ENCODE data around the gene GTPBP1. TPM values are rescaled to one million over a fixed set of nuclear protein-coding genes. Genes with fewer than 3 reads are reported as not detected.

The GTPBP1 gene
- total and polyA plus RNA-seq, 2 of the 4 experiments (the other 2 are of a cell fraction) = 12.4 to 29.5 TPM

DNA sequence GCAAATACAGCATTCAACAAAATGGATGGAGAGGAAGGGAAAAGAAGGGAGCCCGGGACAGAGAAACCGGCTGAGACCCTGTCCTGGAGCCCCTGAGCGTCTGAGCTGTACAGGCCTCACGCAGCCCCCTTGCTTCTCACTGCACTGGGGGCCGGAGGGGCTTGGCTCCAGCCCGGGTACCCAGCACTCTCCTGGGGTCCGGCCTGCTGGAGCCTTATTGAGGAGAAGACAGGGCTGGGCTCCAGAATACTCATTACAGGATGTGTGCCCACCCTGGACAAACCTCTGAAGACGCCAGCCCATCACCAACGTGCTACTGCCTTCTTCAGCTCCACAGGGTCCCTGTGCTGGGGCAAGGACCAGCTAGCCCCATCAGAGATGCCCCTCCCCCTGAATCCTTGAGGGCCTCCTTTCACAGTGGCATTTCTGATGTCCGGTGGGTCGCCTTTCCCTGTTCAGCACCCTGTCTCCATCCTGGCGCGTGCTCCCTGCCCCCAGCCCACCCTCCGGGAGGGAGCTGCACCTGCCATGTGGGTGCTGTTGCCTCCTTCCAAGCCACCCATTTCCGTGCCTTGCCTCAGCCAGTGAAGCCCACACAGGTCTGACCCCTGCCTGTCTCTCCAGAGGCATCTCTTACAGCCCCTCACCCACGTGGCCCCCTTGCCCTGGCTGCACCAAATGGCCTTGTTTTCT is 64.7 kb downstream of the GTPBP1 start:
- POLR2A ChIA-PET (ENCODE audit: unreplicated experiment) = no interaction called here
- no peaks in the 10 kb centered on the region for H3K9me1 ChIP-seq (ENCODE audit: insufficient read depth, low read length)
- CTCF ChIA-PET = no interaction called here
- no peak for DNase-seq
- no peaks in the 10 kb centered on the region for H3K4me1 ChIP-seq (ENCODE audit: control insufficient read depth, insufficient read depth, low read length)
- H2BK20ac ChIP-seq (ENCODE audit: low read depth, low read length) = no peak overlapping the region
- no peak overlapping the region for H2BK120ac ChIP-seq (ENCODE audit: low read depth, low read length)
- no peaks in the 10 kb centered on the region for H3K79me1 ChIP-seq (ENCODE audit: low read depth in 1 of 2, low read length in 2 of 2)
- H3K56ac ChIP-seq (ENCODE audit: extremely low read depth, insufficient read depth, low read length) = no peak overlapping the region
- H4K20me1 ChIP-seq (ENCODE audit: insufficient read depth, low read length) = no peaks in the 10 kb centered on the region
- no peak overlapping the region for H3K18ac ChIP-seq (ENCODE audit: low read depth, low read length)
- H3K4me3 ChIP-seq (ENCODE audit: insufficient read depth, low read depth, low read length) = no peak overlapping the region
- H4K5ac ChIP-seq (ENCODE audit: low read depth, low read length) = no peak overlapping the region
- no peak overlapping the region for H3K4me2 ChIP-seq (ENCODE audit: low read depth, low read length)
- ATAC-seq (ENCODE audit: low read depth) = no peak
- no peak overlapping the region for H4K8ac ChIP-seq (ENCODE audit: low read depth in 2 of 2, low read length in 2 of 2)
- WGBS, 2 experiments (ENCODE audit: extremely low coverage in 2 of 2, insufficient read length in 1 of 2) = 75% methylated on average over 4 of the region's 16 CpGs; no CpG with 5 or more reads in 1 of the 2 experiments
- no peak overlapping the region for H3K23ac ChIP-seq (ENCODE audit: low read depth, low read length)
- H3K9ac ChIP-seq (ENCODE audit: low read depth, low read length) = no peak overlapping the region
- no peak overlapping the region for H2AK9ac ChIP-seq (replicated peaks; ENCODE audit: low read depth, low read length, poor library complexity)
- dilution Hi-C loops (cut with HindIII; ENCODE audit: low sequenced_read_pairs, unreplicated experiment) = no loop called here
- no peak overlapping the region for H3K27ac ChIP-seq (ENCODE audit: insufficient read depth, low read length)
- TF ChIP-seq SMC3 (IDR thresholded peaks at IDR 0.05; ENCODE audit: low read depth, low read length) (no peak), CEBPB (IDR thresholded peaks at IDR 0.05; ENCODE audit: low read depth, low read length) (no peak), POLR2A (IDR thresholded peaks at IDR 0.05; ENCODE audit: low read depth, low read length) (no peak), FOS (IDR thresholded peaks at IDR 0.05; ENCODE audit: low read depth, low read length) (no peak), RAD21 (IDR thresholded peaks at IDR 0.05; ENCODE audit: low read length) (no peak), BHLHE40 (IDR thresholded peaks at IDR 0.05; ENCODE audit: low read depth, low read length) (no peak), CHD1 (IDR thresholded peaks at IDR 0.05; ENCODE audit: low read depth, low read length) (no peak), RCOR1 (IDR thresholded peaks at IDR 0.05; ENCODE audit: insufficient replicate concordance, low read length) (no peak), MAFK (IDR thresholded peaks at IDR 0.05; ENCODE audit: low read depth, low read length) (no peak), RFX5 (IDR thresholded peaks at IDR 0.05; ENCODE audit: low read depth, low read length) (no peak), MXI1 (IDR thresholded peaks at IDR 0.05; ENCODE audit: borderline replicate concordance, low read depth, low read length) (no peak), USF2 (IDR thresholded peaks at IDR 0.05; ENCODE audit: low read depth, low read length) (no peak), MAZ (IDR thresholded peaks at IDR 0.05; ENCODE audit: borderline replicate concordance, low read depth, low read length) (no peak), NFE2L2 (IDR thresholded peaks at IDR 0.05; ENCODE audit: low read depth, low read length) (no peak)
- TF ChIP-seq, protein P1, sequence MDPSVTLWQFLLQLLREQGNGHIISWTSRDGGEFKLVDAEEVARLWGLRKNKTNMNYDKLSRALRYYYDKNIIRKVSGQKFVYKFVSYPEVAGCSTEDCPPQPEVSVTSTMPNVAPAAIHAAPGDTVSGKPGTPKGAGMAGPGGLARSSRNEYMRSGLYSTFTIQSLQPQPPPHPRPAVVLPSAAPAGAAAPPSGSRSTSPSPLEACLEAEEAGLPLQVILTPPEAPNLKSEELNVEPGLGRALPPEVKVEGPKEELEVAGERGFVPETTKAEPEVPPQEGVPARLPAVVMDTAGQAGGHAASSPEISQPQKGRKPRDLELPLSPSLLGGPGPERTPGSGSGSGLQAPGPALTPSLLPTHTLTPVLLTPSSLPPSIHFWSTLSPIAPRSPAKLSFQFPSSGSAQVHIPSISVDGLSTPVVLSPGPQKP (IDR thresholded peaks at IDR 0.05; ENCODE audit: borderline replicate concordance, low read depth, low read length) = no peak
- TF ChIP-seq, protein P2, sequence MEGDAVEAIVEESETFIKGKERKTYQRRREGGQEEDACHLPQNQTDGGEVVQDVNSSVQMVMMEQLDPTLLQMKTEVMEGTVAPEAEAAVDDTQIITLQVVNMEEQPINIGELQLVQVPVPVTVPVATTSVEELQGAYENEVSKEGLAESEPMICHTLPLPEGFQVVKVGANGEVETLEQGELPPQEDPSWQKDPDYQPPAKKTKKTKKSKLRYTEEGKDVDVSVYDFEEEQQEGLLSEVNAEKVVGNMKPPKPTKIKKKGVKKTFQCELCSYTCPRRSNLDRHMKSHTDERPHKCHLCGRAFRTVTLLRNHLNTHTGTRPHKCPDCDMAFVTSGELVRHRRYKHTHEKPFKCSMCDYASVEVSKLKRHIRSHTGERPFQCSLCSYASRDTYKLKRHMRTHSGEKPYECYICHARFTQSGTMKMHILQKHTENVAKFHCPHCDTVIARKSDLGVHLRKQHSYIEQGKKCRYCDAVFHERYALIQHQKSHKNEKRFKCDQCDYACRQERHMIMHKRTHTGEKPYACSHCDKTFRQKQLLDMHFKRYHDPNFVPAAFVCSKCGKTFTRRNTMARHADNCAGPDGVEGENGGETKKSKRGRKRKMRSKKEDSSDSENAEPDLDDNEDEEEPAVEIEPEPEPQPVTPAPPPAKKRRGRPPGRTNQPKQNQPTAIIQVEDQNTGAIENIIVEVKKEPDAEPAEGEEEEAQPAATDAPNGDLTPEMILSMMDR (conservative IDR thresholded peaks at IDR 0.05; ENCODE audit: low read depth, low read length) = no peak
- intact Hi-C loops (cut with micrococcal nuclease) = no loop called here
- no peak overlapping the region for H2BK15ac ChIP-seq (ENCODE audit: low read depth, low read length)
- BruUV-seq (replicated peaks) = no TSS peak
- no peaks in the 10 kb centered on the region for H3K27me3 ChIP-seq (ENCODE audit: control insufficient read depth, insufficient read depth, low read length)
- no peak overlapping the region for H2AFZ ChIP-seq (replicated peaks; ENCODE audit: low read length, poor library complexity)
- no peak overlapping the region for H3K14ac ChIP-seq (replicated peaks; ENCODE audit: low read depth, low read length)
- in situ Hi-C loops (cut with MboI; ENCODE audit: low sequenced_read_pairs) = no loop called here
- no peak overlapping the region for H4K91ac ChIP-seq (ENCODE audit: insufficient read depth, low read depth, low read length)
- no peak overlapping the region for H2BK5ac ChIP-seq (ENCODE audit: low read depth, low read length, poor library complexity, severe bottlenecking)
- no peak overlapping the region for H3K4ac ChIP-seq (ENCODE audit: low read depth, low read length)
- no peaks in the 10 kb centered on the region for H3K9me3 ChIP-seq (ENCODE audit: control insufficient read depth, insufficient read depth, low read length)
- no peaks in the 10 kb centered on the region for H3K36me3 ChIP-seq (ENCODE audit: control insufficient read depth, insufficient read depth, low read length)
- no peak overlapping the region for H2AK5ac ChIP-seq (ENCODE audit: low read depth, low read length)

Data from IMR-90 (cell line).